Smooth muscle cell (in vitro differentiated cells): ENCODE measurements around the gene EPOP. TPM values are rescaled to one million over a fixed set of nuclear protein-coding genes. Genes with fewer than 3 reads are reported as not detected.
A peak's percentile ranks its signal among the peaks of the same experiment; 100 is the strongest.

Experiments
- DNase-seq: peaks from one replicate; lab custom pipeline; 2025; ENCODE audit not compliant: unreplicated experiment; lab: John Stamatoyannopoulos, UW
- H2AFZ ChIP-seq: fragments of 200-600 bp; sonication (generic); 2 replicates; pipeline ENCODE4 v1.6.0; 2016; ENCODE audit warnings: antibody characterized with exemption, low read depth, mild to moderate bottlenecking
- H3F3A ChIP-seq: fragments of 200-600 bp; sonication (generic); 2 replicates; pipeline ENCODE4 v1.6.0; 2017; ENCODE audit warnings: antibody characterized with exemption, low read depth
- H3K27ac ChIP-seq: fragments of 200-600 bp; sonication (generic); 2 replicates; pipeline ENCODE4 v1.5.1; 2016; ENCODE audit warnings: low read depth, mild to moderate bottlenecking
- H3K27me3 ChIP-seq: fragments of 200-600 bp; sonication (generic); 2 replicates; pipeline ENCODE4 v1.6.1; 2016; ENCODE audit warnings: low read depth, mild to moderate bottlenecking
- H3K36me3 ChIP-seq: fragments of 200-600 bp; sonication (generic); 2 replicates; pipeline ENCODE4 v1.5.1; 2016; ENCODE audit warnings: low read depth
- H3K4me1 ChIP-seq: fragments of 200-600 bp; sonication (generic); 2 replicates; pipeline ENCODE4 v1.5.1; 2016; ENCODE audit warnings: low read depth
- H3K4me2 ChIP-seq: fragments of 200-600 bp; sonication (generic); 2 replicates; pipeline ENCODE4 v1.6.0; 2016; ENCODE audit warnings: mild to moderate bottlenecking
- H3K4me3 ChIP-seq: fragments of 200-600 bp; sonication (generic); 2 replicates; pipeline ENCODE4 v1.5.1; 2016; ENCODE audit warnings: mild to moderate bottlenecking
- H3K79me2 ChIP-seq: fragments of 200-600 bp; sonication (generic); 2 replicates; pipeline ENCODE4 v1.6.0; 2016; ENCODE audit warnings: low read depth, mild to moderate bottlenecking
- H3K9ac ChIP-seq: fragments of 200-600 bp; sonication (generic); 2 replicates; pipeline ENCODE4 v1.6.0; 2016; ENCODE audit warnings: low read depth
- H3K9me3 ChIP-seq: fragments of 200-600 bp; sonication (generic); replicated peaks from 2 replicates; pipeline ENCODE4 v1.5.1; 2016; ENCODE audit warnings: low read depth
- H4K20me1 ChIP-seq: fragments of 200-600 bp; sonication (generic); 2 replicates; pipeline ENCODE4 v1.6.0; 2016; ENCODE audit warnings: low read depth
- CTCF ChIP-seq: fragments of 200-600 bp; sonication (generic); IDR thresholded peaks from 2 replicates; pipeline ENCODE4 v1.5.1; 2017; ENCODE audit warnings: borderline replicate concordance, mild to moderate bottlenecking, antibody characterized with exemption; ENCODE audit not compliant: insufficient read depth, poor library complexity, severe bottlenecking
- WGBS: methylation state at CpG from one replicate; pipeline ENCODE4 v1.1.7; 2016; ENCODE audit warnings: low lambda C conversion rate; 5-methylcytosine and 5-hydroxymethylcytosine counted together
- polyA plus RNA-seq: library from polyadenylated mRNA; unstranded; fragments of >200 nt; fragmentation: Nextera tagmentation; extraction: Ambion mirVana; gene quantifications from 2 replicates; pipeline ENCODE4 v1.2.1, GENCODE V29; 2016
- total RNA-seq: library from RNA; depleted of rRNA; stranded (reverse); fragments of >200 nt; gene quantifications from 2 replicates; pipeline ENCODE4 v1.2.3, GENCODE V29; 2014

EPOP gene
- total and polyA plus RNA-seq, 2 experiments from 2014 or later = 0.40 to 0.85 TPM

DNA sequence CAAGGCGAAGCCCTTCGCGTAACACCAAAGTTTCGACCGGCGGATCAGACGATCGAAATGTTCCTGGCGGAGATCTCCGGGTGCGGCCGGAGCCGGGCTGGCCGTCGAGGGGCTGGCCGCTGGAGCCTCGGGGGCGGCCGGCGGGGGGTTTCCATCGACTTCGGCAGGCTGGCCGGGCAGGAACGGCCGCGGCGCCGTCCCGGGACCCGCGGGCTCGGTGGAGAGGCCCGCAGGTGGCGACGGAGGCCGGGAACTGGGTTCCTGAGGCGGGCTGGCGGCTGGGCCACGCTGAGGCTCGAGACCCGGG lies 1.1 kb downstream of the EPOP start:
- under 1% methylated on average over 35 of the region's 41 CpGs for WGBS
- TF ChIP-seq CTCF = no peak
- H2AFZ ChIP-seq = no peak overlapping the region

GRCh38 chr17:38672788-38673706 lies 1.7 kb downstream of the EPOP start:
- H3F3A ChIP-seq = no peaks in the 10 kb centered on the region
- no peak for DNase-seq
- no peak for TF ChIP-seq CTCF
- H3K79me2 ChIP-seq = no peaks in the 10 kb centered on the region
- no peaks in the 10 kb centered on the region for H3K9me3 ChIP-seq
- peak overlapping the region; percentile 69 for H3K4me3 ChIP-seq
- no peak overlapping the region for H2AFZ ChIP-seq
- H4K20me1 ChIP-seq = peaks cover 12% of the 10 kb centered on the region
- no peak overlapping the region for H3K27ac ChIP-seq
- no peak overlapping the region for H3K9ac ChIP-seq
- peak overlapping the region; percentile 95 for H3K4me2 ChIP-seq
- 3% methylated on average over 37 of the region's 46 CpGs for WGBS
- no peaks in the 10 kb centered on the region for H3K36me3 ChIP-seq
- H3K27me3 ChIP-seq = peaks cover 73% of the 10 kb centered on the region
- peaks cover 14% of the 10 kb centered on the region for H3K4me1 ChIP-seq

More for the DNA sequence above, 1.1 kb downstream of the EPOP start:
- H3F3A ChIP-seq = no peaks in the 10 kb centered on the region
- H3K4me3 ChIP-seq = peak overlapping the region; percentile 69
- H3K79me2 ChIP-seq = no peaks in the 10 kb centered on the region
- H3K9ac ChIP-seq = no peak overlapping the region
- H3K4me1 ChIP-seq = peaks cover 14% of the 10 kb centered on the region
- H3K27me3 ChIP-seq = peaks cover 66% of the 10 kb centered on the region
- H3K9me3 ChIP-seq = no peaks in the 10 kb centered on the region
- H4K20me1 ChIP-seq = peaks cover 12% of the 10 kb centered on the region
- H3K27ac ChIP-seq = no peak overlapping the region
- peak overlapping the region; percentile 95 for H3K4me2 ChIP-seq
- no peak for DNase-seq
- no peaks in the 10 kb centered on the region for H3K36me3 ChIP-seq

GRCh38 chr17:38671939-38672720 lies 2.6 kb downstream of the EPOP start:
- Histone ChIP-seq H3K4me2 (no peak overlapping the region), H3K4me1 (peaks cover 14% of the 10 kb centered on the region), H3F3A (no peaks in the 10 kb centered on the region), H3K9ac (no peak overlapping the region), H3K4me3 (no peak overlapping the region), H3K36me3 (no peaks in the 10 kb centered on the region), H3K9me3 (no peaks in the 10 kb centered on the region), H3K27ac (no peak overlapping the region), H3K27me3 (peaks cover 77% of the 10 kb centered on the region), H2AFZ (no peak overlapping the region), H4K20me1 (peaks cover 12% of the 10 kb centered on the region), H3K79me2 (no peaks in the 10 kb centered on the region)
- DNase-seq = no peak
- 28% methylated on average over 12 of the region's 12 CpGs for WGBS
- TF ChIP-seq CTCF = no peak
